ENCODE results near the gene RHOBTB1. TPM values are rescaled to one million over a fixed set of nuclear protein-coding genes. Genes with fewer than 3 reads are reported as not detected.

Gene RHOBTB1
- total RNA-seq, 2 experiments from 2014 or later: 0.04 to 0.21 TPM

DNA sequence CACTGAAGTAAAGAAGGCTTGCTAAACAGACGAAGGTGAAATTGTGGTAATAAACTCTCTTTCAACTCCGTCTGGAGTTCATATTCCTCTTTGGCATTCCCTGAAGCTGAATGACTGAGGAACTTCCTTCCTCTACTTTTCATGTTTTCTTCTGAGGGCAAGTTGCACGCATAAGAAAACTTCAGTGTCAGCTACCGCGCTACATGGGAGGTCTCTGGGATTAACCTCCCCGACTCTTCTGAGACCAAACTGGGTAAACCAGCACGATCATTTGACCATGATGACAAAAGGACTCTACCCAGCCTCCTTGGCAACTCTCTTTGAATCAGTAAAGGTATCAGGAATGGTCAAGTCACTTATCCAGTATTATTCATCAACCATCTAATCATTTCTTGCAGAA is 44.7 kb downstream of the RHOBTB1 start:
- ChIA-PET POLR2A (no interaction called here), CTCF (no interaction called here)
- intact Hi-C loops (cut with DNase I, micrococcal nuclease): no loop called here
- H3K4me1 Mint-ChIP-seq: no peaks in the 10 kb centered on the region
- DNase-seq: no peak
- H3K9me3 Mint-ChIP-seq (ENCODE audit: low read depth): no peaks in the 10 kb centered on the region
- no peak overlapping the region for H3K27ac Mint-ChIP-seq
- no peak overlapping the region for H3K4me3 Mint-ChIP-seq
- no peaks in the 10 kb centered on the region for H3K36me3 Mint-ChIP-seq (ENCODE audit: low read depth)
- no peak for ATAC-seq
- peaks cover 2% of the 10 kb centered on the region for H3K27me3 Mint-ChIP-seq

DNA sequence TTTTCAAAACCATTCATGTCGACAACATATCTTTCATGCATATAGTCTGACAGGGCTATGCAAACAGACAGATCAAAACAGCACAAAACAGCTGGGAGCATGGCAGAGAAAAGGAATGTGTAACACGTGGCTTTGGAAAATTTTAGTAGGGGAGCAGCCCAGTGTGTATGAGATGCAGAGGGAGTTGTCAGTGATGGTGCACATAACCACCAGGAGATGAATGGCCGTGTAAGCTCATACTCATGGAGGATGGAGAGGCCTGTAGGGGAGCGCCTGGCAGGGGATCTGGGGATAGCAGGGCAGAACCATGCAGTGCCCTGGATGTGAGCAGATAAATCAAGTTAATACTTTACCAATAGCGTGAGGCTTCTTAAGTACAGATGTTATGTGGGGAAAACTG is 45.7 kb downstream of the RHOBTB1 start:
- intact Hi-C loops (cut with DNase I, micrococcal nuclease): no loop called here
- H3K27me3 Mint-ChIP-seq: peaks cover 2% of the 10 kb centered on the region
- POLR2A ChIA-PET: no interaction called here
- CTCF ChIA-PET: no interaction called here
- no peak for ATAC-seq
- no peaks in the 10 kb centered on the region for H3K36me3 Mint-ChIP-seq (ENCODE audit: low read depth)
- no peaks in the 10 kb centered on the region for H3K9me3 Mint-ChIP-seq (ENCODE audit: low read depth)
- no peak overlapping the region for H3K4me3 Mint-ChIP-seq
- DNase-seq: no peak
- no peak overlapping the region for H3K27ac Mint-ChIP-seq
- H3K4me1 Mint-ChIP-seq: no peaks in the 10 kb centered on the region

- Mint-ChIP-seq H3K27me3 (peaks cover 3% of the 10 kb centered on the region), H3K36me3 (ENCODE audit: low read depth) (no peaks in the 10 kb centered on the region), H3K4me1 (no peaks in the 10 kb centered on the region), H3K9me3 (ENCODE audit: low read depth) (no peaks in the 10 kb centered on the region), H3K27ac (no peak overlapping the region), H3K4me3 (no peak overlapping the region)
- ATAC-seq: no peak
- DNase-seq: no peak
- CTCF ChIA-PET: interaction anchor here (0.9 kb wide), 1 partner anchor 11 kb away, joined by 3 read pairs; no protein-coding TSS in a partner anchor
- POLR2A ChIA-PET: no interaction called here
- intact Hi-C loops (cut with DNase I, micrococcal nuclease): no loop called here
These were observed 47.2 kb downstream of the RHOBTB1 start for GRCh38 chr10:60896810-60897209.

GRCh38 chr10:60896033-60896432 is 48.0 kb downstream of the RHOBTB1 start:
- no peaks in the 10 kb centered on the region for H3K36me3 Mint-ChIP-seq (ENCODE audit: low read depth)
- H3K27ac Mint-ChIP-seq: no peak overlapping the region
- DNase-seq (no peak), ATAC-seq (no peak)
- H3K4me1 Mint-ChIP-seq: no peaks in the 10 kb centered on the region
- CTCF ChIA-PET: interaction anchor here (1.0 to 1.5 kb wide), 2 partner anchors 10 to 65 kb away, joined by 3 to 4 read pairs; no protein-coding TSS in a partner anchor
- no peaks in the 10 kb centered on the region for H3K9me3 Mint-ChIP-seq (ENCODE audit: low read depth)
- H3K27me3 Mint-ChIP-seq: peaks cover 3% of the 10 kb centered on the region
- H3K4me3 Mint-ChIP-seq: no peak overlapping the region
- POLR2A ChIA-PET: interaction anchor here (0.7 kb wide), 1 partner anchor 265 kb away, joined by 3 read pairs; no protein-coding TSS in a partner anchor
- intact Hi-C loops (cut with DNase I, micrococcal nuclease): no loop called here

GRCh38 chr10:60894786-60895185 is 49.2 kb downstream of the RHOBTB1 start:
- Mint-ChIP-seq H3K27me3 (peaks cover 3% of the 10 kb centered on the region), H3K4me1 (no peaks in the 10 kb centered on the region), H3K27ac (no peak overlapping the region), H3K9me3 (ENCODE audit: low read depth) (no peaks in the 10 kb centered on the region), H3K4me3 (no peak overlapping the region), H3K36me3 (ENCODE audit: low read depth) (no peaks in the 10 kb centered on the region)
- intact Hi-C loops (cut with DNase I, micrococcal nuclease): no loop called here
- CTCF ChIA-PET: interaction anchor here (0.5 to 1.5 kb wide), 3 partner anchors 9 to 74 kb away, joined by 3 to 4 read pairs (median 4); no protein-coding TSS in a partner anchor
- DNase-seq: no peak
- no peak for ATAC-seq
- POLR2A ChIA-PET: no interaction called here

- Mint-ChIP-seq H3K36me3 (ENCODE audit: low read depth) (no peaks in the 10 kb centered on the region), H3K27me3 (peaks cover 3% of the 10 kb centered on the region), H3K9me3 (ENCODE audit: low read depth) (no peaks in the 10 kb centered on the region), H3K4me3 (no peak overlapping the region), H3K27ac (no peak overlapping the region), H3K4me1 (no peaks in the 10 kb centered on the region)
- ChIA-PET CTCF (interaction anchor here (1.2 kb wide), 1 partner anchor 76 kb away, joined by 3 read pairs; no protein-coding TSS in a partner anchor), POLR2A (no interaction called here)
- DNase-seq (no peak), ATAC-seq (no peak)
- intact Hi-C loops (cut with DNase I, micrococcal nuclease): no loop called here
These were observed 50.8 kb downstream of the RHOBTB1 start for GRCh38 chr10:60893231-60893630.

GRCh38 chr10:60892571-60892970 is 51.4 kb downstream of the RHOBTB1 start:
- no peaks in the 10 kb centered on the region for H3K9me3 Mint-ChIP-seq (ENCODE audit: low read depth)
- H3K27ac Mint-ChIP-seq: no peak overlapping the region
- H3K36me3 Mint-ChIP-seq (ENCODE audit: low read depth): no peaks in the 10 kb centered on the region
- no peak overlapping the region for H3K4me3 Mint-ChIP-seq
- CTCF ChIA-PET: no interaction called here
- intact Hi-C loops (cut with DNase I, micrococcal nuclease): no loop called here
- no peak for ATAC-seq
- peaks cover 3% of the 10 kb centered on the region for H3K27me3 Mint-ChIP-seq
- POLR2A ChIA-PET: no interaction called here
- no peak for DNase-seq
- no peaks in the 10 kb centered on the region for H3K4me1 Mint-ChIP-seq

- ATAC-seq: no peak
- H3K27me3 Mint-ChIP-seq: peaks cover 2% of the 10 kb centered on the region
- no peak overlapping the region for H3K4me3 Mint-ChIP-seq
- DNase-seq: no peak
- H3K9me3 Mint-ChIP-seq (ENCODE audit: low read depth): no peaks in the 10 kb centered on the region
- no peaks in the 10 kb centered on the region for H3K36me3 Mint-ChIP-seq (ENCODE audit: low read depth)
- ChIA-PET CTCF (no interaction called here), POLR2A (no interaction called here)
- no peak overlapping the region for H3K27ac Mint-ChIP-seq
- no peaks in the 10 kb centered on the region for H3K4me1 Mint-ChIP-seq
- intact Hi-C loops (cut with DNase I, micrococcal nuclease): no loop called here
These were observed 53.2 kb downstream of the RHOBTB1 start for GRCh38 chr10:60890811-60891210.

- peak; percentile 13 for DNase-seq
- Mint-ChIP-seq H3K9me3 (ENCODE audit: low read depth) (no peaks in the 10 kb centered on the region), H3K27ac (no peak overlapping the region), H3K27me3 (no peaks in the 10 kb centered on the region), H3K4me1 (no peaks in the 10 kb centered on the region), H3K4me3 (no peak overlapping the region), H3K36me3 (ENCODE audit: low read depth) (no peaks in the 10 kb centered on the region)
- ChIA-PET CTCF (interaction anchor here (1.1 kb wide), 1 partner anchor 19 kb away, joined by 4 read pairs; no protein-coding TSS in a partner anchor), POLR2A (no interaction called here)
- ATAC-seq: peak; percentile 33
- intact Hi-C loops (cut with DNase I, micrococcal nuclease): loop anchor here in 1 of 2 experiments (1.0 kb wide), 1 partner anchor 81 kb away; no protein-coding TSS in a partner anchor
These were observed 60.8 kb downstream of the RHOBTB1 start for GRCh38 chr10:60883187-60883586.

- Mint-ChIP-seq H3K36me3 (ENCODE audit: low read depth) (no peaks in the 10 kb centered on the region), H3K9me3 (ENCODE audit: low read depth) (no peaks in the 10 kb centered on the region), H3K27me3 (no peaks in the 10 kb centered on the region), H3K27ac (no peak overlapping the region), H3K4me3 (no peak overlapping the region), H3K4me1 (no peaks in the 10 kb centered on the region)
- ATAC-seq: no peak
- intact Hi-C loops (cut with DNase I, micrococcal nuclease): no loop called here
- ChIA-PET POLR2A (no interaction called here), CTCF (no interaction called here)
- no peak for DNase-seq
These were observed 65.8 kb downstream of the RHOBTB1 start for GRCh38 chr10:60878224-60878623.

- ATAC-seq (no peak), DNase-seq (no peak)
- intact Hi-C loops (cut with DNase I, micrococcal nuclease): no loop called here
- no peak overlapping the region for H3K27ac Mint-ChIP-seq
- ChIA-PET POLR2A (no interaction called here), CTCF (no interaction called here)
- no peaks in the 10 kb centered on the region for H3K9me3 Mint-ChIP-seq (ENCODE audit: low read depth)
- no peaks in the 10 kb centered on the region for H3K27me3 Mint-ChIP-seq
- H3K36me3 Mint-ChIP-seq (ENCODE audit: low read depth): no peaks in the 10 kb centered on the region
- H3K4me3 Mint-ChIP-seq: no peak overlapping the region
- no peaks in the 10 kb centered on the region for H3K4me1 Mint-ChIP-seq
These were observed 66.2 kb downstream of the RHOBTB1 start for GRCh38 chr10:60877777-60878120.

DNA sequence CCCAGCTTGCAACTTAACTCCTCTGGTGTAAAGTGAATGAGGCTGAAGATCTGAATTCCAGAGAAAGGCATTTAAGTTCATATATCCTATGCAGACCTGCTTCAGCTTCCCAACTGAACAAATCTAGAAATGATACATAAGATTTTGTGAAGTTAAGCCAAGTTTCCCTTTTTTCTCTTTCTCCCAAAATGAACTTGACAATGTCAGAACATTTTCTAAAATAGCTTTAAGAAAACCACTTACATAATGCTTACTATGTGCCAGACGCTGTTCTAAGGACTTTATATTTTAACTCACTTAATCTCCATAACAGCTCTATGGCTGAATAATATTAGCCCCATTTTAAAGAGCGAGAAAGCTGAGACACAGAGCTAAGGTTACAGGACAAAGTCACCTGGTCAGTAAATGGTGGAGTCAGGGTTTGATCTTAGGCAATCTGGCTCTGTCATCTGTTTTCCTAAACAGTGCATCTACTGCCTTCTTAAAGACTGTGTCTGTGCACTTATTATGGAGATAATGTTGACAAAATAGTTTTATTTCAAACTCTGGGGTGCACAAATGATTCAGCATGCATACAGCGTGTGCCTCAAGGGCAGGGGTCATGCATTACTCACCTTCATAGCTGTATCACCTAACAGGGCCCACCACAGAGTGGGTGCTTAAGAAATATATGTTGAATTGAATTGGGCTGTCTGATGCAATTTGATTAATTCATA is 66.8 kb downstream of the RHOBTB1 start:
- H3K4me3 Mint-ChIP-seq: no peak overlapping the region
- H3K36me3 Mint-ChIP-seq (ENCODE audit: low read depth): no peaks in the 10 kb centered on the region
- POLR2A ChIA-PET: no interaction called here
- no peak overlapping the region for H3K27ac Mint-ChIP-seq
- H3K9me3 Mint-ChIP-seq (ENCODE audit: low read depth): no peaks in the 10 kb centered on the region
- ATAC-seq: no peak
- CTCF ChIA-PET: no interaction called here
- no peaks in the 10 kb centered on the region for H3K27me3 Mint-ChIP-seq
- no peaks in the 10 kb centered on the region for H3K4me1 Mint-ChIP-seq
- intact Hi-C loops (cut with DNase I, micrococcal nuclease): no loop called here
- DNase-seq: no peak

Data from activated CD4-positive, alpha-beta T cell treated with anti-CD3 and anti-CD28 coated beads for 36 hours (primary cell).